Measurements from ENCODE around the gene UNC45B. TPM values are rescaled to one million over a fixed set of nuclear protein-coding genes. Genes with fewer than 3 reads are reported as not detected.
"Not testable (repeated sequence)": the region's sequence is repeated elsewhere in the genome, so short reads cannot be mapped to it uniquely, and the experiment has no call there.

UNC45B gene
- total RNA-seq, 4 donors from 2014 or later, result not detected

- peaks cover 0 to 25% (median 9%) of the 10 kb centered on the region in 3 donors for H3K4me1 ChIP-seq
- TF ChIP-seq, protein P1, sequence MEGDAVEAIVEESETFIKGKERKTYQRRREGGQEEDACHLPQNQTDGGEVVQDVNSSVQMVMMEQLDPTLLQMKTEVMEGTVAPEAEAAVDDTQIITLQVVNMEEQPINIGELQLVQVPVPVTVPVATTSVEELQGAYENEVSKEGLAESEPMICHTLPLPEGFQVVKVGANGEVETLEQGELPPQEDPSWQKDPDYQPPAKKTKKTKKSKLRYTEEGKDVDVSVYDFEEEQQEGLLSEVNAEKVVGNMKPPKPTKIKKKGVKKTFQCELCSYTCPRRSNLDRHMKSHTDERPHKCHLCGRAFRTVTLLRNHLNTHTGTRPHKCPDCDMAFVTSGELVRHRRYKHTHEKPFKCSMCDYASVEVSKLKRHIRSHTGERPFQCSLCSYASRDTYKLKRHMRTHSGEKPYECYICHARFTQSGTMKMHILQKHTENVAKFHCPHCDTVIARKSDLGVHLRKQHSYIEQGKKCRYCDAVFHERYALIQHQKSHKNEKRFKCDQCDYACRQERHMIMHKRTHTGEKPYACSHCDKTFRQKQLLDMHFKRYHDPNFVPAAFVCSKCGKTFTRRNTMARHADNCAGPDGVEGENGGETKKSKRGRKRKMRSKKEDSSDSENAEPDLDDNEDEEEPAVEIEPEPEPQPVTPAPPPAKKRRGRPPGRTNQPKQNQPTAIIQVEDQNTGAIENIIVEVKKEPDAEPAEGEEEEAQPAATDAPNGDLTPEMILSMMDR (IDR thresholded peaks at IDR 0.05), result no peak
- no peak for TF ChIP-seq POLR2A (IDR thresholded peaks at IDR 0.05)
- H3K27me3 ChIP-seq, result no peaks in the 10 kb centered on the region
- H3K4me3 ChIP-seq, result no peak overlapping the region
- no peaks in the 10 kb centered on the region for H3K36me3 ChIP-seq
- no peak for DNase-seq
- WGBS, 2 donors, result 25 to 32% methylated on average over 3 of the region's 3 CpGs
- intact Hi-C loops (cut with DNase I), result no loop called here
- no peaks in the 10 kb centered on the region for H3K9me3 ChIP-seq
- no peak overlapping the region for H3K27ac ChIP-seq
Observed at GRCh38 chr17:35189291-35189690, 41.7 kb downstream of the UNC45B start.

GRCh38 chr17:35191001-35191695 lies 43.5 kb downstream of the UNC45B start:
- no peak for DNase-seq
- WGBS, 2 donors, result 82 to 84% methylated on average over 11 of the region's 11 CpGs
- Histone ChIP-seq H3K27ac (no peak overlapping the region), H3K9me3 (no peaks in the 10 kb centered on the region), H3K4me3 (no peak overlapping the region), H3K36me3 (no peaks in the 10 kb centered on the region), H3K27me3 (no peaks in the 10 kb centered on the region), H3K4me1 (peaks cover 0 to 25% (median 9%) of the 10 kb centered on the region in 3 donors)
- intact Hi-C loops (cut with DNase I), result no loop called here
- TF ChIP-seq, protein P1 (IDR thresholded peaks at IDR 0.05), result no peak
- TF ChIP-seq POLR2A (IDR thresholded peaks at IDR 0.05), result no peak

- H3K9me3 ChIP-seq, result no peaks in the 10 kb centered on the region
- no peaks in the 10 kb centered on the region for H3K27me3 ChIP-seq
- no peak overlapping the region for H3K4me3 ChIP-seq
- H3K27ac ChIP-seq, result no peak overlapping the region
- TF ChIP-seq POLR2A (IDR thresholded peaks at IDR 0.05), result no peak
- TF ChIP-seq, protein P1 (IDR thresholded peaks at IDR 0.05), result no peak
- H3K4me1 ChIP-seq, result peaks cover 0 to 22% (median 9%) of the 10 kb centered on the region in 3 donors
- intact Hi-C loops (cut with DNase I), result no loop called here
- no peak for DNase-seq
- H3K36me3 ChIP-seq, result no peaks in the 10 kb centered on the region
- WGBS, 2 donors, result 70 to 82% methylated on average over 7 to 8 of the region's 8 CpGs
Observed at GRCh38 chr17:35192708-35193107, 45.1 kb downstream of the UNC45B start.

DNA sequence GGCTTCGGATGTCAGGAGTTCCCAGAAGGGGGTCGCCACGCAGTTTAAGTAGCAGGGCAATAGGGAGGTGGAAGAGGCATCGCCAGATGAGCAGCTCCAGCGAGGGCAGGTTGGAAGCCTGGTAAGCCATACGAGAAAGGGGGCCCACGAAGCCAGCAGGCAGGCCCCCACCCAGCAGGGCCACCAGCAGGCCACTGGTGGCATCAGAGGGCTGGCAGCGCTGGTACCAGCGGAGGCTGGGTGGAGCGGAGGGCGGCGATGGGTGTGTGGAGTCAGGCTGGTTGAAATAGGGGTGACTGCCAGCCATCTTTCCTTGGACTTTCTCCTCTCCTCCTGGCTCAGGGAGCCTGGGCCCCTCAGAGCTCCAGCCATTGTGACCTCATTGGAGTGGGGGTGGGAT lies 46.4 kb downstream of the UNC45B start, which contains the start of gene SLC35G3:
TSS of gene SLC35G3 (minus strand) at position 393 of the 400 bp plus-strand sequence. CDS start at position 307, 86 bp downstream.
- H3K4me1 ChIP-seq; intact Hi-C loops (cut with DNase I): not testable (repeated sequence)
- 85 to 87% methylated on average over 10 to 12 of the region's 12 CpGs for WGBS, 2 donors

GRCh38 chr17:35195062-35195461 lies 47.4 kb downstream of the UNC45B start:
- H3K4me1 ChIP-seq; DNase-seq; H3K36me3 ChIP-seq; H3K27ac ChIP-seq; H3K4me3 ChIP-seq; H3K27me3 ChIP-seq; intact Hi-C loops (cut with DNase I): not testable (repeated sequence)
- peaks cover 0 to 11% (median 0%) of the 10 kb centered on the region in 3 donors for H3K9me3 ChIP-seq
- WGBS, 2 donors, result no CpG with 5 or more reads among the region's 31 CpGs

More for the DNA sequence above, 46.4 kb downstream of the UNC45B start, which contains the start of gene SLC35G3:
- not testable (repeated sequence) for H3K36me3 ChIP-seq, H3K27me3 ChIP-seq, H3K4me3 ChIP-seq, H3K9me3 ChIP-seq, DNase-seq, H3K27ac ChIP-seq

GRCh38 chr17:35202582-35202981 lies 55.0 kb downstream of the UNC45B start:
- peaks cover 0 to 17% (median 0%) of the 10 kb centered on the region in 4 donors for H3K27me3 ChIP-seq
- H3K4me3 ChIP-seq; DNase-seq; H3K27ac ChIP-seq; H3K36me3 ChIP-seq; H3K4me1 ChIP-seq; intact Hi-C loops (cut with DNase I): not testable (repeated sequence)
- WGBS, 2 donors, result 57 to 83% methylated on average over 1 to 2 of the region's 2 CpGs
- H3K9me3 ChIP-seq, result peaks cover 0 to 12% (median 0%) of the 10 kb centered on the region in 3 donors

All from esophagus squamous epithelium (tissue), 5 donors.